Mesenchymal stem cell (in vitro differentiated cells and primary cell): ENCODE results near the gene NUFIP1.
A peak's percentile ranks its signal among the peaks of the same experiment; 100 is the strongest.

Source experiments
- DNase-seq: peaks from one replicate; pipeline ENCODE4 v3.0.0-alpha.2; 2013
- H2AFZ ChIP-seq: one replicate; pipeline ENCODE4 v1.6.1; 2013; ENCODE audit warnings: low read depth, mild to moderate bottlenecking, control low read depth, inconsistent platforms, low read length, moderate library complexity
- H2AK5ac ChIP-seq: 2 replicates; pipeline ENCODE4 v1.6.1; 2013; ENCODE audit warnings: low read length, moderate library complexity, mild to moderate bottlenecking, inconsistent platforms; ENCODE audit not compliant: severe bottlenecking
- H2BK120ac ChIP-seq: one replicate; pipeline ENCODE4 v1.6.1; 2013; ENCODE audit warnings: low read depth, mild to moderate bottlenecking, inconsistent platforms, low read length, moderate library complexity
- H2BK12ac ChIP-seq, 2 experiments: one replicate each; pipeline ENCODE4 v1.6.1; 2013; ENCODE audit warnings: inconsistent platforms in 2 of 2, low read length in 2 of 2, mild to moderate bottlenecking in 2 of 2, moderate library complexity in 2 of 2, control low read depth in 1 of 2
- H2BK15ac ChIP-seq: one replicate; pipeline ENCODE4 v1.6.1; 2013; ENCODE audit warnings: mild to moderate bottlenecking, low read depth, inconsistent platforms; ENCODE audit not compliant: poor library complexity, severe bottlenecking
- H2BK5ac ChIP-seq: 2 replicates; pipeline ENCODE4 v1.6.1; 2013; ENCODE audit warnings: low read depth, mild to moderate bottlenecking, low read length, control low read depth, inconsistent platforms; ENCODE audit not compliant: poor library complexity, severe bottlenecking
- H3K14ac ChIP-seq, 2 experiments: one replicate each; pipeline ENCODE4 v1.6.1; 2013; ENCODE audit warnings: inconsistent platforms in 2 of 2, low read length in 2 of 2, control low read depth in 1 of 2, mild to moderate bottlenecking in 1 of 2, moderate library complexity in 1 of 2
- H3K18ac ChIP-seq, 2 experiments: one replicate each; pipeline ENCODE4 v1.6.1; 2013; ENCODE audit warnings: inconsistent platforms in 2 of 2, low read length in 2 of 2, control low read depth in 1 of 2, low read depth in 1 of 2, mild to moderate bottlenecking in 1 of 2
- H3K23ac ChIP-seq, 2 experiments: one replicate each; pipeline ENCODE4 v1.6.1; 2013; ENCODE audit warnings: inconsistent platforms in 2 of 2, low read length in 2 of 2, mild to moderate bottlenecking in 2 of 2, moderate library complexity in 2 of 2, control low read depth in 1 of 2
- H3K27ac ChIP-seq: 2 replicates; pipeline ENCODE4 v1.5.1; 2013; ENCODE audit warnings: mild to moderate bottlenecking, moderate library complexity, low read length, control low read depth, inconsistent platforms; ENCODE audit not compliant: poor library complexity, severe bottlenecking
- H3K27me3 ChIP-seq, 2 experiments: 2 replicates each; pipeline versions ENCODE4 v1.6.1 to v1.7.0; 2013; ENCODE audit warnings: low read length in 2 of 2, mild to moderate bottlenecking in 2 of 2, moderate library complexity in 2 of 2, control low read depth in 1 of 2, inconsistent platforms in 1 of 2; ENCODE audit not compliant: control insufficient read depth in 1 of 2, insufficient read depth in 1 of 2
- H3K36me3 ChIP-seq, 2 experiments: 2 replicates each; pipeline versions ENCODE4 v1.6.1 to v1.7.0; 2013; ENCODE audit warnings: low read length in 2 of 2, control low read depth in 1 of 2, inconsistent platforms in 1 of 2, low read depth in 1 of 2, mild to moderate bottlenecking in 1 of 2; ENCODE audit not compliant: insufficient read depth in 2 of 2, control insufficient read depth in 1 of 2
- H3K4ac ChIP-seq, 2 experiments: one replicate each; pipeline ENCODE4 v1.6.1; 2013; ENCODE audit warnings: inconsistent platforms in 2 of 2, low read length in 2 of 2, mild to moderate bottlenecking in 2 of 2, moderate library complexity in 2 of 2, control low read depth in 1 of 2, low read depth in 1 of 2
- H3K4me1 ChIP-seq: 2 replicates; pipeline ENCODE4 v1.6.1; 2013; ENCODE audit warnings: low read depth, low read length, control low read depth; ENCODE audit not compliant: control insufficient read depth, insufficient read depth
- H3K4me2 ChIP-seq: 2 replicates; pipeline ENCODE4 v1.6.1; 2013; ENCODE audit warnings: low read length, mild to moderate bottlenecking, inconsistent platforms; ENCODE audit not compliant: poor library complexity, severe bottlenecking
- H3K4me3 ChIP-seq, 2 experiments: 2 replicates each; pipeline versions ENCODE4 v1.5.1 to v1.7.0; 2013; ENCODE audit warnings: low read length in 2 of 2, mild to moderate bottlenecking in 2 of 2, control low read depth in 1 of 2, low read depth in 1 of 2; ENCODE audit not compliant: insufficient read depth in 1 of 2
- H3K79me1 ChIP-seq: replicated peaks from 2 replicates; pipeline ENCODE4 v1.6.1; 2013; ENCODE audit warnings: mild to moderate bottlenecking, control low read depth, low read length, inconsistent platforms; ENCODE audit not compliant: poor library complexity, severe bottlenecking
- H3K9ac ChIP-seq: 2 replicates; pipeline ENCODE4 v1.7.0; 2013; ENCODE audit warnings: mild to moderate bottlenecking, low read length, moderate library complexity
- H3K9me3 ChIP-seq: 2 replicates; pipeline ENCODE4 v1.7.0; 2013; ENCODE audit warnings: mild to moderate bottlenecking, low read length; ENCODE audit not compliant: control insufficient read depth
- H4K8ac ChIP-seq: one replicate; pipeline ENCODE4 v1.6.1; 2013; ENCODE audit warnings: inconsistent platforms, mild to moderate bottlenecking, low read length, moderate library complexity
- H4K91ac ChIP-seq: one replicate; pipeline ENCODE4 v1.6.1; 2013; ENCODE audit warnings: mild to moderate bottlenecking, low read length, inconsistent platforms
- WGBS: methylation state at CpG from one replicate; pipeline ENCODE4 v1.1.7; 2013; ENCODE audit warnings: mixed read lengths; 5-methylcytosine and 5-hydroxymethylcytosine counted together

Gene NUFIP1

DNA sequence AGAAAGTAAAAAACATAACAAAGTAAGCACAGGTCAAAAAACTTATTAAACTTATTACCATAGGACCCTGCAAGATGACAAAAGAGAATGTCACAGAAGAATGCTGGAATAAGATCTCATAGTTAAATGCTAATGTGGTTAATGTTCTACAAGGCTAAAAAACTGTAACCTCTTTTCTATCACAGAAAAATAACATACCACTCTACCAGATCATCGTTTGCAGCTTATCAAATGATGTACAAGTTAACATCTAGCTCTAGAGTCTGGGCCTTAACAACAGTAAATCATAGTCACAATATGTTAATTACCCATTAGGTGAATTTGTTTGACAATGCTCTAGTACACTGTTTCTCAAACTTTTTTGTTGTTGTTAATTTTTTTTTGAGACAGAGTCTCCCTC, 53.0 kb downstream of the NUFIP1 start:
- no peak overlapping the region for H3K9ac ChIP-seq
- no peaks in the 10 kb centered on the region for H3K79me1 ChIP-seq
- H3K14ac ChIP-seq, result no peak overlapping the region
- no peak overlapping the region for H4K91ac ChIP-seq
- no peak overlapping the region for H2BK120ac ChIP-seq
- no peak overlapping the region for H4K8ac ChIP-seq
- 71% methylated on average over 1 of the region's 1 CpG for WGBS
- H3K9me3 ChIP-seq, result no peaks in the 10 kb centered on the region
- no peak overlapping the region for H2BK5ac ChIP-seq
- no peak overlapping the region for H2AFZ ChIP-seq
- no peaks in the 10 kb centered on the region for H3K27me3 ChIP-seq
- H3K18ac ChIP-seq, result no peak overlapping the region
- H3K4ac ChIP-seq, result no peak overlapping the region
- no peak overlapping the region for H2AK5ac ChIP-seq
- H2BK15ac ChIP-seq, result no peak overlapping the region
- H3K4me2 ChIP-seq, result no peak overlapping the region
- H2BK12ac ChIP-seq, result no peak overlapping the region
- peaks cover 0 to 4% of the 10 kb centered on the region in 2 experiments for H3K36me3 ChIP-seq
- peak overlapping the region; percentile 69 for H3K27ac ChIP-seq
- DNase-seq, result no peak
- H3K4me1 ChIP-seq, result peaks cover 11% of the 10 kb centered on the region
- H3K4me3 ChIP-seq, result no peak overlapping the region
- H3K23ac ChIP-seq, result no peak overlapping the region

- Histone ChIP-seq H3K18ac (no peak overlapping the region), H3K27me3 (no peaks in the 10 kb centered on the region), H3K79me1 (no peaks in the 10 kb centered on the region), H3K4ac (no peak overlapping the region), H2AK5ac (no peak overlapping the region), H2AFZ (no peak overlapping the region), H3K23ac (no peak overlapping the region), H3K27ac (no peak overlapping the region), H3K4me2 (no peak overlapping the region), H3K4me1 (peaks cover 17% of the 10 kb centered on the region), H4K8ac (no peak overlapping the region), H2BK120ac (no peak overlapping the region), H3K9ac (peak overlapping the region; percentile 61), H3K36me3 (no peaks in the 10 kb centered on the region), H2BK12ac (no peak overlapping the region), H3K4me3 (no peak overlapping the region), H3K9me3 (no peaks in the 10 kb centered on the region), H4K91ac (no peak overlapping the region), H2BK15ac (no peak overlapping the region), H2BK5ac (no peak overlapping the region), H3K14ac (no peak overlapping the region)
- peak; percentile 63 for DNase-seq
- WGBS, result 33% methylated on average over 1 of the region's 1 CpG
Observed at GRCh38 chr13:44934724-44935123, 54.5 kb downstream of the NUFIP1 start.

DNA sequence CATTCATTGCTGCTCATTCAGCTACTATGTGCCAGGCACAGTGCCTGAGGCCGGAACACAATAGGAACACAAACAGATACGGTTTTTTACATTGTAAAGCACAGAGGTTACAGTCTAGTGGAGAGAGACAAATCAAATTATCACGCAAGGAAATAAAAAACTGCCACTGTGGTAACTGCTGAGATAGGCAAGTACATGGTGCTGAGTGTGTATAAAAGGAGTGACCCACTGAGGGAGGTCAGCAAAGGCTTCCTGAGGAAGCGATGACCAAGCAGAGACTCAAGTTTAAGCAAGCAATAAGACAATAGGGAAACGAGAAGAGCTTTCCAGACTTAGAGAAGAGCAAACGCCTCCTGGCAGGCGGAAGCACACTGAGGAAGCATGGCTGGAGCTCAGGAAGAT, 56.4 kb downstream of the NUFIP1 start:
- H3K4ac ChIP-seq, result peak overlapping the region in 1 of 2 experiments; percentile 81
- H3K27ac ChIP-seq, result peak overlapping the region; percentile 85
- no peaks in the 10 kb centered on the region for H3K9me3 ChIP-seq
- H3K14ac ChIP-seq, result peak overlapping the region in 1 of 2 experiments; percentile 91
- H3K4me3 ChIP-seq, result no peak overlapping the region
- peaks cover 17% of the 10 kb centered on the region for H3K4me1 ChIP-seq
- peak overlapping the region in 1 of 2 experiments; percentile 87 for H3K18ac ChIP-seq
- H3K9ac ChIP-seq, result peak overlapping the region; percentile 56
- no peak overlapping the region for H2BK5ac ChIP-seq
- peak overlapping the region; percentile 96 to 98 for H2BK12ac ChIP-seq
- peak; percentile 75 for DNase-seq
- no peaks in the 10 kb centered on the region for H3K36me3 ChIP-seq
- peak overlapping the region in 1 of 2 experiments; percentile 29 for H3K23ac ChIP-seq
- H2BK15ac ChIP-seq, result no peak overlapping the region
- H3K27me3 ChIP-seq, result no peaks in the 10 kb centered on the region
- 58% methylated on average over 7 of the region's 7 CpGs for WGBS
- H3K4me2 ChIP-seq, result no peak overlapping the region
- H2AFZ ChIP-seq, result peak overlapping the region; percentile 18
- H3K79me1 ChIP-seq, result no peaks in the 10 kb centered on the region
- H2BK120ac ChIP-seq, result no peak overlapping the region
- H4K8ac ChIP-seq, result peak overlapping the region; percentile 71
- peak overlapping the region; percentile 93 for H2AK5ac ChIP-seq
- no peak overlapping the region for H4K91ac ChIP-seq

DNA sequence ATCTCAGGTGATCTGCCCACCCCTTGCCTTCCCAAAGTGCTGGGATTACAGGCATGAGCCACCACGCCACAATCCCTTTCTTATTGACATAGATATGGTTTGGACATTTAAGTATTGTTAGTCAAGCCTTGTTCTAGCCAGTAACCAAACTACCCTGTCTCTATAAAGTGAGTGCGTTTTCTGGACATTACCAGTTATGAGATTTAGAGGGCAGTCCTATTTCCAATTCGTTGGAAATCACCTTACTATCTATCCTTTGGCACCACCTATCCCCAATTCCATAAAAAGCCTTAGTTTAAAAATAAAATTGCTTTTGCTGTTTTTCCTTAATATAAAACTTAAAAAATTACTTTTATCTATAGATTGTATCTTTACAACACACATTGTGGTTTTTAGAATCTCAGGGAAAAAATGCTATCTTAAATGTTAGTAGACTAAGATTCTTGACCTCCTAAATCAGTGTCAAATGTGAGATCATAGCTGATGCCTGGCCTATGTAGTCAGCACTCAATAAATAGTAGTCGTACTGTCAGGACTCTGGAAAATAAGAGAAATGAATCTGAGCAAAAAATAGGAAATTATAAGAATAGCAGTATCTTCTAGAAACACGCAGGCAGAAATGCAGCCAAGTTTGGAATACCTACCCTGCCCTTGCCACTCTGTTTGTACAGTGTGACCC, 57.0 kb downstream of the NUFIP1 start:
- peak overlapping the region; percentile 96 to 98 for H2BK12ac ChIP-seq
- H3K4me3 ChIP-seq, result no peak overlapping the region
- peak overlapping the region; percentile 71 for H4K8ac ChIP-seq
- H3K18ac ChIP-seq, result peak overlapping the region in 1 of 2 experiments; percentile 73
- peak overlapping the region; percentile 56 for H3K9ac ChIP-seq
- peaks cover 17% of the 10 kb centered on the region for H3K4me1 ChIP-seq
- no peaks in the 10 kb centered on the region for H3K36me3 ChIP-seq
- H3K27ac ChIP-seq, result peak overlapping the region; percentile 85
- H2BK15ac ChIP-seq, result no peak overlapping the region
- no peak overlapping the region for H3K4me2 ChIP-seq
- H3K9me3 ChIP-seq, result no peaks in the 10 kb centered on the region
- no peaks in the 10 kb centered on the region for H3K79me1 ChIP-seq
- no peak overlapping the region for H2BK5ac ChIP-seq
- peak; percentile 55 for DNase-seq
- no peak overlapping the region for H2BK120ac ChIP-seq
- H3K14ac ChIP-seq, result peak overlapping the region in 1 of 2 experiments; percentile 91
- H3K27me3 ChIP-seq, result no peaks in the 10 kb centered on the region
- no peak overlapping the region for H2AFZ ChIP-seq
- 77% methylated on average over 3 of the region's 5 CpGs for WGBS
- H3K23ac ChIP-seq, result no peak overlapping the region
- H3K4ac ChIP-seq, result peak overlapping the region in 1 of 2 experiments; percentile 81
- no peak overlapping the region for H4K91ac ChIP-seq
- peak overlapping the region; percentile 93 for H2AK5ac ChIP-seq
